GM12892 (cell line): ENCODE results near the gene COLQ.

ENCODE experiments used
- POLR2A ChIP-seq: IDR thresholded peaks from 2 replicates; pipeline ENCODE4 v1.6.1; 2011; ENCODE audit warnings: low read depth, low read length, control low read depth
- POLR2AphosphoS5 ChIP-seq: IDR thresholded peaks from 2 replicates; pipeline ENCODE4 v1.6.1; 2011; ENCODE audit warnings: low read depth, low read length, control low read depth
- TAF1 ChIP-seq: IDR thresholded peaks from 2 replicates; pipeline ENCODE4 v1.6.1; 2011; ENCODE audit warnings: low read depth, mild to moderate bottlenecking, control low read depth, low read length, borderline replicate concordance

- TF ChIP-seq POLR2A (no peak), POLR2AphosphoS5 (no peak), TAF1 (no peak)
These were observed 5.5 kb upstream of the COLQ start for GRCh38 chr3:15527031-15527459.
